HG03135 (cell line): ENCODE measurements around the gene NPHP3.
A peak's percentile ranks its signal among the peaks of the same experiment; 100 is the strongest.
"Not testable (repeated sequence)": the region's sequence is repeated elsewhere in the genome, so short reads cannot be mapped to it uniquely, and the experiment has no call there.

Experiments
- ATAC-seq: cut with Tn5 transposase; IDR thresholded peaks from one replicate; pipeline ENCODE4 v1.9.1; 2021; ENCODE audit warnings: mild to moderate bottlenecking, moderate library complexity; ENCODE audit not compliant: unreplicated experiment

NPHP3 gene, protein sequence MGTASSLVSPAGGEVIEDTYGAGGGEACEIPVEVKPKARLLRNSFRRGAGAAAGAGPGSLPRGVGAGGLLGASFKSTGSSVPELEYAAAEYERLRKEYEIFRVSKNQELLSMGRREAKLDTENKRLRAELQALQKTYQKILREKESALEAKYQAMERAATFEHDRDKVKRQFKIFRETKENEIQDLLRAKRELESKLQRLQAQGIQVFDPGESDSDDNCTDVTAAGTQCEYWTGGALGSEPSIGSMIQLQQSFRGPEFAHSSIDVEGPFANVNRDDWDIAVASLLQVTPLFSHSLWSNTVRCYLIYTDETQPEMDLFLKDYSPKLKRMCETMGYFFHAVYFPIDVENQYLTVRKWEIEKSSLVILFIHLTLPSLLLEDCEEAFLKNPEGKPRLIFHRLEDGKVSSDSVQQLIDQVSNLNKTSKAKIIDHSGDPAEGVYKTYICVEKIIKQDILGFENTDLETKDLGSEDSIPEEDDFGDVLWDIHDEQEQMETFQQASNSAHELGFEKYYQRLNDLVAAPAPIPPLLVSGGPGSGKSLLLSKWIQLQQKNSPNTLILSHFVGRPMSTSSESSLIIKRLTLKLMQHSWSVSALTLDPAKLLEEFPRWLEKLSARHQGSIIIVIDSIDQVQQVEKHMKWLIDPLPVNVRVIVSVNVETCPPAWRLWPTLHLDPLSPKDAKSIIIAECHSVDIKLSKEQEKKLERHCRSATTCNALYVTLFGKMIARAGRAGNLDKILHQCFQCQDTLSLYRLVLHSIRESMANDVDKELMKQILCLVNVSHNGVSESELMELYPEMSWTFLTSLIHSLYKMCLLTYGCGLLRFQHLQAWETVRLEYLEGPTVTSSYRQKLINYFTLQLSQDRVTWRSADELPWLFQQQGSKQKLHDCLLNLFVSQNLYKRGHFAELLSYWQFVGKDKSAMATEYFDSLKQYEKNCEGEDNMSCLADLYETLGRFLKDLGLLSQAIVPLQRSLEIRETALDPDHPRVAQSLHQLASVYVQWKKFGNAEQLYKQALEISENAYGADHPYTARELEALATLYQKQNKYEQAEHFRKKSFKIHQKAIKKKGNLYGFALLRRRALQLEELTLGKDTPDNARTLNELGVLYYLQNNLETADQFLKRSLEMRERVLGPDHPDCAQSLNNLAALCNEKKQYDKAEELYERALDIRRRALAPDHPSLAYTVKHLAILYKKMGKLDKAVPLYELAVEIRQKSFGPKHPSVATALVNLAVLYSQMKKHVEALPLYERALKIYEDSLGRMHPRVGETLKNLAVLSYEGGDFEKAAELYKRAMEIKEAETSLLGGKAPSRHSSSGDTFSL (N-terminal part only)

DNA sequence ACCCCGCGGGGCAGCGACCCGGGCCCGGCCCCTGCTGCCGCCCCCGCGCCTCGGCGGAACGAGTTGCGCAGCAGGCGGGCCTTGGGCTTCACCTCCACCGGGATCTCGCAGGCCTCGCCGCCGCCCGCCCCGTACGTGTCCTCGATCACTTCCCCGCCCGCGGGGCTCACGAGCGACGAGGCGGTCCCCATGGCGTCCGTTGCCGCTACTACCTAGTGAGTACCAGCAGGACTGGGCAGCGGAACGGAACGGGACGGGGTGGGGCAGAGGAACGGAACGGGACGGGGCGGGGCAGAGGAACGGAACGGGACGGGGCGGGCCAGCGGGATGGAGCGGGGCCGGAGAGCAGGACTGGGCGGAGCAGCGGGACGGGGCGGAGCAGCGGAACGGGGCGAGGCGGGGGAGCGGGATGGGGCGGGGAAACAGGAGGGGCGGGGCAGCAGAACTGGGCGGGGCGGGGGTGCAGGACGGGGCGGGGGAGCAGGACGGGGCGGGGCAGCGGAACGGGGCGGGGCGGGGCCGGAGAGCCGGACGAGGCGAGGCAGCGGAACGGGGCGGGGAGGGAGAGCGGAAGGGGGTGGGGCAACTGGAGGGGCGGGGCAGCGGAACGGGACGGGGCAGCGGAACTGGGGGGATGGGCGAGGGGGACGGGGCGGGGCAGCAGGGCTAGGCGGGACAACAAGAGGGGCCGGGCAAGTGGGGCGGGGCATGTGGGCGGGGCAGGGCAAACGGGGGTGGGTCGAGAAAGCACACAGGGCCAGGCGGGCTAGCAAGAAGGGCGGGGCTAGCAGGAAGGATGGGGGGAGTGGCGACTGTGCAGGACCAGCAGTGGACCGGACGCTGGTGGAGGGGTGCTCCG is at the start of gene NPHP3:
Gene NPHP3 (minus strand): TSS at position 245 of the 859 bp plus-strand sequence. CDS start 54 bp downstream, at position 191.
- ATAC-seq = peak; percentile 82

DNA sequence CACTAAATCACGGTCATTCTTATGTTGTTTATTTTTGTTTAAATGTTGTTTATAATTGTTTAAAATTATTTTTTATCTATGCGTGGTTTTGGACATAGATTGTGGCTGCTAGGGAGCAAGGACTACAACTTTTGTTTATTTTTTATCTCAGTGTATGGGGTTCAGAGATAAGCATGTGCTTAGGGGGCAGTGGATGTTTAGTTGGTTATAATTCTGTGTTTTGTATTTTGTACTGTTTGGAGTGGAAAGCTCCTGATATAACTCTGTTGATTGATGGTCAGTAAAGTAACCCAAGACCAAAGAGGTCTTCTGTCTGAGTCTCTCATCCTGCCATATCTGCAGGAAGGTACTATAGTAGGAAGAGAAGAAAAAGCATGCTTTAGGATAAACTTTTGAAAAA is 36.5 kb upstream of the NPHP3 start:
- ATAC-seq = no peak

DNA sequence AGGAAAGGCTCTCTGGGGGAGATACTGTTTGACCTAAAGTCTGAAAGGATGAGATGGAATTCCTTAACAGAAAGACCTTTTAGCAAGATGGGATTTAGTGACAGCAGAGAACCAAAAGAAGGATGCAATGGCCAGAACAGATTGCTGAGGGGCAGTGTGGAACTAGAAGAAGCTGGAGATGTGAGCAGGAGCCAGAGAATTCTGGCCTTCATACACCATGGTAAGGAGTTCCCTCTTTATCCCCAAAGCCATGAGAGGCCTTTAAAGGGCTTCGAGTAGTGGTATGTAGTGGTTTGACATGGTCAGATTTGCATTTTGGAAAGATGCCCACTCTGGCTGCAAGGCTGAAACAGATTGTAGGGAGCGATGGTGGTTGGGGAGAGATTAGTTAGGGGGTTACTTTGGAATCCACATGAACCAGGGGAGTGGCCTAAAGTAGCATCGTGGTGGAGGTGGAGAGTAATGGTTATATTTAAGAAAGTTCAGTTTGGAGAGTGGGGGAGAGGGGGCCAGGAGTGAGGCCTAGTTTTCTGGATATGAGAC is 34.0 kb upstream of the NPHP3 start:
- no peak for ATAC-seq

DNA sequence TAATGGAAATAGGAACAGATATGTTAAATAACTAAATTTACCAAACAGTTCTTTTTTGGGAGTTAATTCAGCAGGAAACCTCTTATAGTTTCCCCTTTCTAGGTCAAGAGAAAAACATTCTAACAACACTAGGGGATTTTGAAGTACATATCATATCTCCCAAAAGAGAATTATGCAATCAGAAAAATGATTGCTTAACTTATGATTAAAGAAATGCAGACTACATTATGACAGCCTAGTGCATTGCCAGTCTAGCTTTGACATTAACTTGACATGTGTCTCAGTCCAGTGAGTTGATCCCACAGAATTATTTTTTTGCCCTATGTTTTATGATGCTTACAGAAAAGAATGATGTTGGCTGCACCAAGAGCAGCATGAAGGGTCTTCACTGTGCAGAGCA is 31.7 kb upstream of the NPHP3 start:
- no peak for ATAC-seq

DNA sequence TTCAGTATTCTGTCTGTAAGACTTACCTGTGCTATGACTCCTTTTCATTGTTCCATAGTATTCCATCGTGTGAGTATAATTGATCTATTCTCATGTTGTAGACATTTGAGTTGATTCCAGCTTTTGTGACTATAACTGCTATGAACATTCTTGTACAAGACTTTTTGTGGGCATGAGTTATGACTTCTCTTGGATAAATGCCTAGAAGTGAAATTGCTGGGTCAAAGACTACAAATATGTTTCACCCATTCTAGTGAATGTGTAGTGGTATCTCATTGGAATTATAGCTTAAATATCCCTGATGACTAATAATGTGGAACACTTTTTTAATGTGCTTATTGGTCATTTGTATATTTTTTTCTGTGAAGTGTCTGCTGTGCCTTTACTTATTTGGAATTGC is 27.6 kb upstream of the NPHP3 start:
- no peak for ATAC-seq

DNA sequence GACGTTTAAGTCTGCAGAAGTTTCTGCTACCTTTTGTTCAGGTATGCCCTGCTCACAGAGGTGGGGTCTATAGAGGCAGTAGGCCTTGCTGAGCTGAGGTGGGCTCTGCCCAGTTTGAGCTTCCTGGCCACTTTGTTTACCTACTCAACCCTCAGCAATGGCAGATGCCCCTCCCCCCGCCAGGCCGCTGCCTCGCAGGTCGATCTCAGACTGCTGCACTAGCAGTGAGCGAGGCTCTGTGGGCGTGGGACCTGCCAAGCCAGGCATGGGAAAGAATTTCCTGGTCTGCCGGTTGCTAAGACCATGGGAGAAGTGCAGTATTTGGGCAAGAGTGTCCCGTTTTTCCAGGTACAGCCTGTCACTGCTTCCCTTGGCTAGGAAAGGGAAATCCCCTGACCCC is 24.5 kb upstream of the NPHP3 start:
- not testable (repeated sequence) for ATAC-seq

DNA sequence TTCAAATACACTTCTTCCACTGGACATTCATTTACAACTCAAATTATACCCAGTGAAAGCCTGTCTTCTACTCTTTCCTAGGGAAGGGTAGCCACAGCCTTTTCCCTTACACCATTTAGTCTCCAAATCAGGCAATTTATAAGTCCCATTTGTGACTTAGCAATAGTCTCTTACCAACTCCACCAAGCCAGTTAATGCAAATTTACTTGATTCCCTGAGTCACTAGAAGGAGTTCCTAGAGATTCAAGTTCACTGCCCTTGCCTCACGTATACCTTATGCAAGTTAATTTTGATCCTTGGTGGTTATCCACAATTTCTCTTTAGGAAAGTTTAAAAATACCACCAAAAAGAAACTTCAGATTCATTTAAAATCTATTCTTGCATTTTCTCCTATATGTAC is 16.1 kb upstream of the NPHP3 start:
- ATAC-seq = no peak

DNA sequence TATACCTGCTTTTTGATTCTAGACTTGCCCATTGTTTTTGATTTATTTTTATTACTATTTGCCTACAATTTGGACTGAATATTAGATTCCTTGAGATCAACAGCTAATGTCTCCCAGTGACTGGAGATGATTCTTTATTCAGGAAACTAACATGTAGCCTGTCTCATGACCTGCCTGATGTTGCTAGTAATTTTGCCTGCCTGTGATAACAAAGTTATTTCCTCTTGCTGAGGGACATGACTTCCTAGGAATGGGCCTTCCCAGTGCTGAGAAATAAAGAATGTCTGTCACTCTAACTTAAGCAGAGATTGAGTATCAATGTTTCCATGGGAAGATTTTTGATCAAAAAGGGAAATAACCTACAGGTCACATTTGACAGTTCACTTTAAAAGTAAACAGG is 13.4 kb upstream of the NPHP3 start:
- no peak for ATAC-seq

DNA sequence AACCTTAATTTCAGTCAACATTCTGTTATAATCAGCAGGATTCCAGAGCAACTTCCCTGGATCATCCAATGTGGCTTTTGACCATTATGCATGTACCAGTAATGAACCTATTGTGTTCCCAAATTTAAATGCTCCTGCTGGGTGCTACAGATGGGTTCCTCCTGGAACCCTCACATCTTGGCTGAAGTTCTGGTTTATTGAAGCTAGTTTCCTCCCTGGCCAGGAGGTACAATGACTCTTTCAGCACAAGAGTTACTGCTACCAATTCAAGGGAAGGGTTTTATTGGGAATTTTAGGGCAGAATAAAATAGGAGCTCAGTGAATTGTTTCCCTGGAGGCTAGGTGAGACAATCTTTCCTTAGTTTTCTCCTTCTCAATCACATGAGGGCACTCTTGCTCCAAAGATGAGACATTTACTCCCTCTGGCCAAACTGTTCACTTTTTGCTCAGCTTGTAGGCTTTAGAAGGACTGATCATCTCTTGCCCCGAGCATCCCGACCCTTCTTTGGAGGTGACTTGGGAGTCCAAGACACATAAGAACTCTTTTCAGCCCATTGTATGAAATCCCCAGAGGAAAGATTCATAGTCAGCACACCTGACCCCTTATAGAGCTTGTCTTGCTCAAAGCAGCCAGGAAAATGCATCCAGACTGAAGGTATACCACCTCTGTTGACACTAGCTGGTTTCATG is 8.8 kb upstream of the NPHP3 start:
- ATAC-seq = no peak

DNA sequence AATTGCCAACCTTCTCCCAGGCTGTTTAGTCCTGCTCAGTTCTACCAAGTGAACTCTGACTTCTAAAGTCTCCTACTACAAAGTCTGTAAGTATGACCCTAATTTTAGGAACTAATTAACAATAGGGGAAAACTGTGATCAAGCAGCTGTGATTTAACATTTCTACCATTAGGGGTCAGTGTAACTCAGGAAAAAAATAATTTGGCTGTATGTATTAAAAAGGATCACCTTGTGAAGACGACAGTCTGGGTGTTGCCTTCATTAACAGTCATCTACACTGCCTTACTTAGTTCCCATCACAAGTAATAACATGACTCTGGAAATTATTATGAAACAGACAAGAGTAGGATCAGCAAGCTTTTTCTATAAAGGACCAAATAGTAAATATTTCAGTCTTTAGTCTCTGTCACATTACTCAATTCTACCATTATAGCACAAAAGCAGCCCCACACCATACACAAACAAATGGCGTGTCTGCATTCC is 4.2 kb upstream of the NPHP3 start:
- no peak for ATAC-seq

DNA sequence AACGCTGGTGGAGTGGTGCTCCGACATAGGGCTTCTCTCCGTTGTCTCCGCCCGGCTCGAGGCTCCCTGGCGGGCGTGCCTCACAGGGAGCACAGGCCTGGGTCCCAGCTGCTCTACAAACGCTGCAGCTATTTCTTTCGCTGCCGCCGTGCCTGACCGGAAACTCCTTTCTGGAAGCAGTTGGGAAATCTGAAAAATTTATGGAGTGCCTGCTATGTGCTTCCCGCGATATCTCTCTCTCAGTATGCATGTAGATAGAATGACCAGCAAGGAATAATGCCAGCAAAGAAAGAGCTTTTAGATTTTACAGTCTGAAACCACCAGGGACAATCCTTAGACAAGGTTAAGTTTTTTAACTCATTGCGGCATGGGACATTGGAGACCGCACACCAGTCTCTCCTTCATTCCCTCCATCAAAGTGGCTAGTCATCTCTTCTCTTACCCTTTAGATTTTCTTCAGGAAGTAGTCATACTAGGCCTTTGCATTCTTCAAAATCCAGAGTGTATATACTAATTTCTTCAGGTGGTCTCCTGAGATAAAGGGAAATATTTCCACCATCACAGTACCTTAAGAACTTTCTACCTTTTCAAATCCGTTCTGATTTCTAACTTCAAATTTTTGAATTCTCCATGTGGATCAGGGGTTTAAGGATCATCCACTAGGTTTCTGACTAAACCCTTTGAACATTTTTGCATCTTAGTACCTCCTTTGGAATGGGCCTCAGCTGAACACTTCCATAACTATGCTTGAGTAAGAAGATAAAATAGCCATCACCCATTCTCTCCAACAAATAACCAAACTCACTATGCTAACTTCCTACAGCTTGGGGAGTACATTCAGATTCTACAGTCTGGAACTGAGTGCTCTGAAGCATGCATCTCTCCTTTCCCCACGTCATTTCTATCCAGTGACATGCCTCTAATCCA is 1.1 kb upstream of the NPHP3 start:
- ATAC-seq = peak; percentile 18

DNA sequence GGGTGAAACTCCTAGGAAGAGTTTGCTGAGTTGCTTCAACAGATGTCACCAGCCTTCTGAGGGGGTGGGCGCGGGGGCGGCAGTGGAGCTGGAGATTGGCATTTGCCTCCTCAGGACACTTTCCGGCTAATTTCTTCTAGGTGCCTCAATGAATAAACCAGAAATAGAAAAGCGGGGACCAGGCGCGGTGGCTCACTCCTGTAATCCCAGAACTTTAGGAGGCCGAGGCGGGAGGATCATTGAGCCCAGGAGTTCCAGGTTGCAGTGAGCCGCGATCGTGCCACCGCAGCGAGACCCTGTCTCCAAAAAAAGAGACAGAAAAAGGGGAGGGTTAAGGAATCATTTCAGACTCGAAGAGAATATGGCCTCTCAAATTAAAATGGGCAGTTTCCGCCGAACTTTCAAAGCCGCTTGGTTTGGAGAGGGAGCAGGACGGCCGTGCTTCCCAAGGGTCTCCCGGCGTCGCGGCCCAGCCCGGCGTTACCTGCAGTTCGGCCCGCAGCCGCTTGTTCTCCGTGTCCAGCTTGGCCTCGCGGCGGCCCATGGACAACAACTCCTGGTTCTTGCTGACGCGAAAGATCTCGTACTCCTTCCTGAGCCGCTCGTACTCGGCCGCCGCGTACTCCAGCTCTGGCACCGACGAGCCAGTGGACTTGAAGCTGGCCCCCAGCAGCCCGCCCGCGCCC is 587 bp downstream of the NPHP3 start:
- ATAC-seq = no peak

DNA sequence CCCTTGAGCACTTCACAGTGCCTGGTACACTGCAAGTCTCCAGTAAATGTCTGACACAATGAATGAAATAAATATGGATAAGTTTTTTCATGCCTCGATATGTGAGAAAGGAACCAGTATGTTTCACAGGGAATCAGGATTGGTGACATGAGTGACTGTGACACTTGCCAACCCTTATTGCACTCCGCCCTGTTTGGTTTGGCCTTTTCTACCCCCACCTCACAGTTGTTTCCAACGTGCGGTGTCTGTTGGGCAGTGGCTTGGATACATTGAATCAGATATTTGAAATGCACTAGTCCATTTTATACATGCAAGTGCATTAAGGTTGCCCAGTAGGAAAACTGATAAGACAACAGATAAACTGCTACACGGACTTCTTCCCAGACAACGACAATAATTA is 2.0 kb downstream of the NPHP3 start:
- no peak for ATAC-seq

DNA sequence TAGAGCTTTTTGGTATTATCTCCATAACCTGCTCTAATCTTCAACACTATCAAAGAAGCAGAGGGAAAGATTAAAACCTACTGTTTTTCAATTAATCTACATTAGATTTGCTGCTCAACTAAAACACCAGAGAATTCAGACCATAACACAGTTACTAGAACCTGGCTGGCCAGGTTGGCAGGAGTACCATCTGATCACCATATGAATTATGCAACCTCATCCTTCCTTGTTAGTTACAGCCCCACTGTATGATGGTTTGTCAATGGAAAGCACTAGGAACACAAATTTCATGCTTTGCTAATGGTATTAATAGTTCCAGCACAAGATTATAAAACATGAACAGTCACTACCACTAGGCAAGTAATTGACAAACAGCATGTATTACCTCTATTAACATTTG is 5.8 kb downstream of the NPHP3 start:
- no peak for ATAC-seq

DNA sequence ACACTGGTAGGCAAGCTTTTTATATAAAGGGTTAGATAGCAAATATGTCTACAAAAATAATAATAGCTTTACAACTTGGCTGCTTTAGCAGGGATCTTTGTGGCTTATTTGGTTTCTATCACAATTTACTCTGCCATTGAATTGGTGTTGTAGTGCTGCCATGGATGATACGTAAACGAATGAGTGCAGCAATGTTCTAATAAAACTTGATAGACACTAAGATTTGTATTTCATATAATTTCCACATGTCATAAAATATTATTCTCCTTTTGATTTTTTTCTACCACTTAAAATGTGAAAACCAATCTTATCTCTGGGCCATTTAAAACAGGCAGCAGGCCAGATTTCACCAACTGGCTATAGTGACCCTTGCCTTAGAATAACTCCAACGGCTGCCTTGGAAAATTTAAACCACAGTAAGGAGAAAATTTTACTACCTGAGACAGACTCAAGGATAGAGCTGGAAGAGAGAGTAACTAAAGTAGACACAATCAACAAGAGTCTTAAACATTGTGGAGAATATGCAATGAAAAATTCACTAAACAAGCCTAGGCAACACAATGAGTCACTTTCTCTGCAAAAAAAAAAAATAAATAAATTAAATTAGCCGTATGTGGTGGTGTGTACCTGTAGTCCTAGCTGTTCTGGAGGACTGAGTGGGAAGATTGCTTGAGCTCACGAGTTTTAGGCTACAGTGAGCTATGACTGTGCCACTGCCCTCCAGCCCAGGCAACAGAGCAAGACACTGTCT is 8.1 kb downstream of the NPHP3 start:
- no peak for ATAC-seq

DNA sequence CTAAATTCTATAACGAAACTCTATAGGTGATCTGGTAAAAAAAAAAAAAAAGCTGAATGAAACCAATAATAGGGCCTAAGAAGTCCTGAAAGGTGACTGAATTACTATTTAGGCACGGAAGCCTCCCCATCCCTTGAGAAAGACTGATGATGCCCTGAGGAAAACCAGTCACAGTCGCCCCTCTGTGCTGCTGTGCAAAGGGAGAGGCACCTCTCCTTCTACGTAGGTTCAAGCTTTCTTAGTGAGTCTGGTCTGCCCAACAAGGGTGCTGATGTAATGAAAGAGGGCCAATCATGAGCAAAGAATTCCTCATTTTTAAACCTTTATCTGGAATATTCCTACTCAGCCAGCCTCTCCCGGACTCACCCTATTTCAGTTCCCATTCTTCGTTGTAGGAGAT is 11.9 kb downstream of the NPHP3 start:
- no peak for ATAC-seq

DNA sequence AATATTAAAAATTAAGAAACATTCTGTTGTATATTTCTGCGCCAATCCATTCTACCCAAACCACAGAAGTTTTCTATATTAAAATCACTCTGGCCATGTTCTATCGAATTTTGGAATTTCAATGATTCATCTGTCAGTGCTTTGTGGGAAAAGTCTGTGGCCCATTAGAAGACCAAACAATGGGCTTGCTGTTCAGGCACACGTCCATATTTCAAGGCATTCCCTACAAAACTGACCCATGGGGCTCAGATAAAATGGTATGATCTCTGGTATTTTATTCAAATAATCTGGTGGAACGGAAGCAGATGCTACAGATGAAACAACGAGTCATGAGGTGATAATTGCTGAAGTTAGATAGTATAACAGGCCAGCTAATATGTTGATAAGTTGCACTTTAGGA is 12.4 kb downstream of the NPHP3 start:
- ATAC-seq = no peak
